Vagina (tissue), 2 donors: Measurements from ENCODE around the gene SHTN1. TPM values are rescaled to one million over a fixed set of nuclear protein-coding genes. Genes with fewer than 3 reads are reported as not detected.

ENCODE experiments used
- DNase-seq, 2 donors: peaks; one replicate each; pipeline ENCODE4 v3.0.0-alpha.2; 2017; ENCODE audit errors: extremely low spot score in 2 of 2
- H3K27ac ChIP-seq: fragments of 200-600 bp; sonication (generic); one replicate; pipeline ENCODE4 v1.5.1; 2019
- H3K27me3 ChIP-seq: fragments of 200-600 bp; sonication (generic); one replicate; pipeline ENCODE4 v1.5.1; 2019
- H3K36me3 ChIP-seq, 2 donors: fragments of 200-600 bp; sonication (generic); one replicate each; pipeline ENCODE4 v1.5.1; 2017 to 2019
- H3K4me1 ChIP-seq: fragments of 200-600 bp; sonication (generic); one replicate; pipeline ENCODE4 v1.5.1; 2019
- H3K4me3 ChIP-seq, 2 donors: fragments of 200-600 bp; sonication (generic); 1 replicate in 1 of 2; 2 replicates in 1 of 2; pipeline ENCODE4 v1.5.1; 2016 to 2019
- H3K9me3 ChIP-seq: fragments of 200-600 bp; sonication (generic); one replicate; pipeline ENCODE4 v1.5.1; 2019
- POLR2A ChIP-seq, 2 donors: fragments of 450-650 bp; IDR thresholded peaks; one replicate each; pipeline ENCODE4 v1.6.1; 2017; ENCODE audit warnings: antibody characterized with exemption in 2 of 2, mild to moderate bottlenecking in 2 of 2, moderate library complexity in 2 of 2
- POLR2AphosphoS5 ChIP-seq, 2 donors: sonication (generic); formaldehyde crosslinking; IDR thresholded peaks; one replicate each; pipeline ENCODE4 v1.9.0; 2017; ENCODE audit warnings: antibody characterized with exemption in 2 of 2, mild to moderate bottlenecking in 2 of 2, low read depth in 1 of 2; ENCODE audit not compliant: insufficient read depth in 1 of 2
- intact Hi-C: fragments of 100-400 bp; cut with DNase I; formaldehyde crosslinking; loops from one replicate; pipeline ENCODE4 v1.15.1; 2023
- total RNA-seq: library from RNA; depleted of rRNA; stranded (reverse); fragments of >200 nt; gene quantifications from one replicate; pipeline ENCODE4 v1.2.3, GENCODE V29; 2016
- TF ChIP-seq, protein P1 (sequence below), 3 experiments: fragments of 450-650 bp in 2 of 3; fragments of 200-600 bp in 1 of 3; sonication (generic) in 1 of 3; IDR thresholded peaks; one replicate each; pipeline ENCODE4 v1.5.1; 2017 to 2019; ENCODE audit warnings: antibody characterized with exemption in 3 of 3, mild to moderate bottlenecking in 2 of 3, moderate library complexity in 2 of 3

The SHTN1 gene
- total RNA-seq, 1 donor from 2014 or later: 7.4 TPM

DNA sequence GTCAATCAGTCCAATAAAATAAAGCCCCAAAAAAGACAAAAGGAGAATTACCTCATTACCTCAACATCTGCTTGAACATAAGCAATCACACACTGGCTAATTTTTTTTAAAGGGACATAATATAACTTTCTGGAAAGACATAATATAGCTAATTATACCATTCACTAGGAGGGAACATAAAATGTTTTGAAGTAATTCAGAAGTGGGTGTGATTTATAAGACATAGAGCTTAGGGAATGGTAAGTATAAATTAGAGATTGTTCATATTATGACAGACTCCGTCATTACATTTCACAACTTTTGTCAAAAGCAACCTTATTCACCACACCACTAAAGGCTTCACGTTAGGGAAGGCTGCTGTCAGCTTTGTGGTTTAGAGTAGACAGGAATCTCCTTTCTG, 3.8 kb downstream of the SHTN1 start:
- DNase-seq: no peak
- Histone ChIP-seq H3K27me3 (no peaks in the 10 kb centered on the region), H3K4me3 (no peak overlapping the region), H3K9me3 (no peaks in the 10 kb centered on the region), H3K27ac (no peak overlapping the region), H3K36me3 (no peaks in the 10 kb centered on the region), H3K4me1 (peaks cover 6% of the 10 kb centered on the region)
- intact Hi-C loops: no loop called here
- TF ChIP-seq POLR2AphosphoS5 (IDR thresholded peaks at IDR 0.05; ENCODE audit: insufficient read depth in 1 of 2, low read depth in 1 of 2): no peak
- TF ChIP-seq POLR2A (IDR thresholded peaks at IDR 0.05): no peak
- TF ChIP-seq, protein P1, sequence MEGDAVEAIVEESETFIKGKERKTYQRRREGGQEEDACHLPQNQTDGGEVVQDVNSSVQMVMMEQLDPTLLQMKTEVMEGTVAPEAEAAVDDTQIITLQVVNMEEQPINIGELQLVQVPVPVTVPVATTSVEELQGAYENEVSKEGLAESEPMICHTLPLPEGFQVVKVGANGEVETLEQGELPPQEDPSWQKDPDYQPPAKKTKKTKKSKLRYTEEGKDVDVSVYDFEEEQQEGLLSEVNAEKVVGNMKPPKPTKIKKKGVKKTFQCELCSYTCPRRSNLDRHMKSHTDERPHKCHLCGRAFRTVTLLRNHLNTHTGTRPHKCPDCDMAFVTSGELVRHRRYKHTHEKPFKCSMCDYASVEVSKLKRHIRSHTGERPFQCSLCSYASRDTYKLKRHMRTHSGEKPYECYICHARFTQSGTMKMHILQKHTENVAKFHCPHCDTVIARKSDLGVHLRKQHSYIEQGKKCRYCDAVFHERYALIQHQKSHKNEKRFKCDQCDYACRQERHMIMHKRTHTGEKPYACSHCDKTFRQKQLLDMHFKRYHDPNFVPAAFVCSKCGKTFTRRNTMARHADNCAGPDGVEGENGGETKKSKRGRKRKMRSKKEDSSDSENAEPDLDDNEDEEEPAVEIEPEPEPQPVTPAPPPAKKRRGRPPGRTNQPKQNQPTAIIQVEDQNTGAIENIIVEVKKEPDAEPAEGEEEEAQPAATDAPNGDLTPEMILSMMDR (IDR thresholded peaks at IDR 0.05): no peak

- Histone ChIP-seq H3K9me3 (no peaks in the 10 kb centered on the region), H3K4me3 (no peak overlapping the region), H3K27ac (no peak overlapping the region), H3K27me3 (no peaks in the 10 kb centered on the region), H3K4me1 (peaks cover 4% of the 10 kb centered on the region), H3K36me3 (no peaks in the 10 kb centered on the region)
- TF ChIP-seq POLR2A (IDR thresholded peaks at IDR 0.05) (no peak), POLR2AphosphoS5 (IDR thresholded peaks at IDR 0.05; ENCODE audit: insufficient read depth in 1 of 2, low read depth in 1 of 2) (no peak)
- TF ChIP-seq, protein P1 (IDR thresholded peaks at IDR 0.05): no peak
- DNase-seq: no peak
- intact Hi-C loops: no loop called here
Measured at GRCh38 chr10:117000580-117000979, 4.4 kb downstream of the SHTN1 start.

GRCh38 chr10:116998172-116998571, 6.8 kb downstream of the SHTN1 start:
- H3K4me1 ChIP-seq: no peaks in the 10 kb centered on the region
- no peaks in the 10 kb centered on the region for H3K27me3 ChIP-seq
- no peak overlapping the region for H3K27ac ChIP-seq
- DNase-seq: no peak
- H3K9me3 ChIP-seq: no peaks in the 10 kb centered on the region
- no peak for TF ChIP-seq POLR2A (IDR thresholded peaks at IDR 0.05)
- TF ChIP-seq, protein P1 (IDR thresholded peaks at IDR 0.05): no peak
- no peak for TF ChIP-seq POLR2AphosphoS5 (IDR thresholded peaks at IDR 0.05; ENCODE audit: insufficient read depth in 1 of 2, low read depth in 1 of 2)
- intact Hi-C loops: no loop called here
- H3K4me3 ChIP-seq: no peak overlapping the region
- no peaks in the 10 kb centered on the region for H3K36me3 ChIP-seq

GRCh38 chr10:116997015-116997414, 8.0 kb downstream of the SHTN1 start:
- intact Hi-C loops: no loop called here
- Histone ChIP-seq H3K36me3 (no peaks in the 10 kb centered on the region), H3K4me3 (no peak overlapping the region), H3K9me3 (no peaks in the 10 kb centered on the region), H3K27ac (no peak overlapping the region), H3K4me1 (no peaks in the 10 kb centered on the region), H3K27me3 (no peaks in the 10 kb centered on the region)
- no peak for DNase-seq
- TF ChIP-seq POLR2A (IDR thresholded peaks at IDR 0.05) (no peak), POLR2AphosphoS5 (IDR thresholded peaks at IDR 0.05; ENCODE audit: insufficient read depth in 1 of 2, low read depth in 1 of 2) (no peak)
- TF ChIP-seq, protein P1 (IDR thresholded peaks at IDR 0.05): no peak

- Histone ChIP-seq H3K4me1 (no peaks in the 10 kb centered on the region), H3K4me3 (no peak overlapping the region), H3K9me3 (no peaks in the 10 kb centered on the region), H3K27ac (no peak overlapping the region), H3K27me3 (no peaks in the 10 kb centered on the region), H3K36me3 (no peaks in the 10 kb centered on the region)
- intact Hi-C loops: no loop called here
- no peak for TF ChIP-seq POLR2A (IDR thresholded peaks at IDR 0.05)
- DNase-seq: no peak
Measured at GRCh38 chr10:116995648-116996047, 9.3 kb downstream of the SHTN1 start.
